ENCODE measurements around the gene PPFIBP2. TPM values are rescaled to one million over a fixed set of nuclear protein-coding genes. Genes with fewer than 3 reads are reported as not detected.

The PPFIBP2 gene
- total RNA-seq, 4 donors from 2014 or later, result 64.3 to 91.9 (median 71.6) TPM

DNA sequence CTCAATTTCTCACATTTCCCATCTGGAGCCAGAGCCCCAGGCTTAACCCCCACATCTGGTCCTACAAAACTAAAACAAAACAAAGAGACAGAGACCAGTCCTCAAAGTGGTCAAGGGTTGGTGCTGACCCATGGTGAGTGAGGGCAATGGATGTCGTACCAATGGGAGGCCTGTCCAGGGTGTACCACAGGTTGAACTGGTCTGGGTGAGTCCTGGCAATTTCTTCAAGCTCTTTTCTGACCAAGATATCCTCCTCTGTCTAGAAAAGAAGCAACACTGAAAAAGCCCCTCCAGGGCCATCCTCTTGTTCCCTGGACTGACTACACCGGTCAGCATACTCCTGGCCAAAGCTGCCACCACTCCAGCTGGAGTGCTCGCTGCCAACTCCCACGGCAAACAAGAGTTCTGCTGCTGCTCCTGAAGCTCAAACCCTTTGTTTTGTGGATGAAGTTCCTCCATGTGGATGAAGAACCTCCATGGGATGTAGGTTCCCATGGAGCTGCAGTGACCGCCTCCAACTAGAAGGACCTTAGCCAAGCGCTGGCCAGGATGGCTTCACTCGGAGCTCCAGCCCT lies 152.6 kb downstream of the PPFIBP2 start:
- no peaks in the 10 kb centered on the region for H3K27me3 ChIP-seq
- DNase-seq, result no peak
- no peak overlapping the region for H3K4me3 ChIP-seq (replicated peaks in 1 of 3)
- TF ChIP-seq POLR2A (IDR thresholded peaks at IDR 0.05) (no peak), CTCF (IDR thresholded peaks at IDR 0.05) (no peak)
- 86 to 88% methylated on average over 7 of the region's 7 CpGs for WGBS, 2 donors
- intact Hi-C loops (cut with DNase I), result loop anchor here (5.0 kb wide), 1 partner anchor 94 kb away; no protein-coding TSS in a partner anchor
- H3K27ac ChIP-seq, result no peak overlapping the region
- no peaks in the 10 kb centered on the region for H3K9me3 ChIP-seq
- H3K4me1 ChIP-seq, result peaks cover 11 to 12% of the 10 kb centered on the region in 2 donors
- H3K36me3 ChIP-seq, result peaks cover 0 to 5% of the 10 kb centered on the region in 2 donors

- Histone ChIP-seq H3K4me1 (peaks cover 15 to 20% of the 10 kb centered on the region in 2 donors), H3K27ac (no peak overlapping the region), H3K9me3 (no peaks in the 10 kb centered on the region), H3K27me3 (no peaks in the 10 kb centered on the region), H3K4me3 (replicated peaks in 1 of 3) (no peak overlapping the region), H3K36me3 (peaks cover 0 to 5% of the 10 kb centered on the region in 2 donors)
- no peak for DNase-seq
- intact Hi-C loops (cut with DNase I), result loop anchor here (5.0 kb wide), 1 partner anchor 95 kb away; no protein-coding TSS in a partner anchor
- TF ChIP-seq CTCF (IDR thresholded peaks at IDR 0.05) (no peak), POLR2A (IDR thresholded peaks at IDR 0.05) (no peak)
- WGBS, 2 donors, result 94 to 97% methylated on average over 2 of the region's 2 CpGs
Observed at GRCh38 chr11:7667460-7667859, 153.7 kb downstream of the PPFIBP2 start.

DNA sequence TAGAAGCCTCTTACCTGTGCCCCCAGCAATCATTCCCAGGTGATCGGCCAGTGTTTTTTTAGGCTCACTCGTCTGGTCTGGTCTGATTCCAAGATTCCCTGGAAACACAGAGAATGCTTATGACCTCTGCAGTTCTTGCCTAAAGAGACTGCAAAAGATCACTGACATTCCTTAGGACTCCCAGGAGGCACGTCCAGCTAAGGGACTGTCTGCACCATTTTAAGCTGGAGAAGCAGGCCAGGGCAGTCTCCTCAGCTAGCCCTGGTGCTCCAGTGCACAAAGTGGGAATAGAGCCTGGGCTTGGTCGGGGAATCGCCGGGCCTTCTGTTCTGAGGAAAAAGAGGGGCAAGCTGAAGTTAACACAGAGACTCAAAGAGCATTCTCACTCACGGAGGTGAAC lies 154.7 kb downstream of the PPFIBP2 start:
- peaks cover 0 to 5% of the 10 kb centered on the region in 2 donors for H3K36me3 ChIP-seq
- intact Hi-C loops (cut with DNase I), result loop anchor here (5.0 kb wide), 1 partner anchor 96 kb away; no protein-coding TSS in a partner anchor
- no peaks in the 10 kb centered on the region for H3K27me3 ChIP-seq
- no peak overlapping the region for H3K4me3 ChIP-seq (replicated peaks in 1 of 3)
- H3K9me3 ChIP-seq, result no peaks in the 10 kb centered on the region
- 59 to 63% methylated on average over 7 of the region's 7 CpGs for WGBS, 2 donors
- H3K27ac ChIP-seq, result peak overlapping the region in 1 of 3 donors; percentile 38
- TF ChIP-seq CTCF (IDR thresholded peaks at IDR 0.05) (no peak), POLR2A (IDR thresholded peaks at IDR 0.05) (no peak)
- DNase-seq, result no peak
- H3K4me1 ChIP-seq, result peaks cover 22 to 28% of the 10 kb centered on the region in 2 donors

- Histone ChIP-seq H3K36me3 (peaks cover 0 to 5% of the 10 kb centered on the region in 2 donors), H3K9me3 (no peaks in the 10 kb centered on the region), H3K4me3 (replicated peaks in 1 of 3) (no peak overlapping the region), H3K27me3 (no peaks in the 10 kb centered on the region), H3K27ac (no peak overlapping the region), H3K4me1 (peaks cover 24 to 28% of the 10 kb centered on the region in 2 donors)
- DNase-seq, result no peak
- TF ChIP-seq POLR2A (IDR thresholded peaks at IDR 0.05), result no peak
- TF ChIP-seq CTCF (IDR thresholded peaks at IDR 0.05), result no peak
- 80 to 86% methylated on average over 5 of the region's 5 CpGs for WGBS, 2 donors
- intact Hi-C loops (cut with DNase I), result loop anchor here (5.0 kb wide), 1 partner anchor 97 kb away; no protein-coding TSS in a partner anchor
Observed at GRCh38 chr11:7668911-7669310, 155.1 kb downstream of the PPFIBP2 start.

GRCh38 chr11:7670641-7671040 lies 156.8 kb downstream of the PPFIBP2 start:
- peaks cover 23 to 28% of the 10 kb centered on the region in 2 donors for H3K4me1 ChIP-seq
- no peak for DNase-seq
- no peaks in the 10 kb centered on the region for H3K27me3 ChIP-seq
- H3K36me3 ChIP-seq, result peaks cover 0 to 5% of the 10 kb centered on the region in 2 donors
- H3K9me3 ChIP-seq, result no peaks in the 10 kb centered on the region
- intact Hi-C loops (cut with DNase I), result no loop called here
- no peak overlapping the region for H3K4me3 ChIP-seq (replicated peaks in 1 of 3)
- H3K27ac ChIP-seq, result peak overlapping the region in 1 of 3 donors; percentile 47
- WGBS, 2 donors, result 68% methylated on average over 4 of the region's 4 CpGs
- no peak for TF ChIP-seq POLR2A (IDR thresholded peaks at IDR 0.05)
- no peak for TF ChIP-seq CTCF (IDR thresholded peaks at IDR 0.05)

Measured in thyroid gland (tissue), 4 donors.